HG03108 (cell line): ENCODE results near the gene ISLR.

Experiments used
- ATAC-seq: cut with Tn5 transposase; IDR thresholded peaks from one replicate; pipeline ENCODE4 v1.9.1; 2021; ENCODE audit warnings: moderate library complexity; ENCODE audit not compliant: unreplicated experiment

The ISLR gene

DNA sequence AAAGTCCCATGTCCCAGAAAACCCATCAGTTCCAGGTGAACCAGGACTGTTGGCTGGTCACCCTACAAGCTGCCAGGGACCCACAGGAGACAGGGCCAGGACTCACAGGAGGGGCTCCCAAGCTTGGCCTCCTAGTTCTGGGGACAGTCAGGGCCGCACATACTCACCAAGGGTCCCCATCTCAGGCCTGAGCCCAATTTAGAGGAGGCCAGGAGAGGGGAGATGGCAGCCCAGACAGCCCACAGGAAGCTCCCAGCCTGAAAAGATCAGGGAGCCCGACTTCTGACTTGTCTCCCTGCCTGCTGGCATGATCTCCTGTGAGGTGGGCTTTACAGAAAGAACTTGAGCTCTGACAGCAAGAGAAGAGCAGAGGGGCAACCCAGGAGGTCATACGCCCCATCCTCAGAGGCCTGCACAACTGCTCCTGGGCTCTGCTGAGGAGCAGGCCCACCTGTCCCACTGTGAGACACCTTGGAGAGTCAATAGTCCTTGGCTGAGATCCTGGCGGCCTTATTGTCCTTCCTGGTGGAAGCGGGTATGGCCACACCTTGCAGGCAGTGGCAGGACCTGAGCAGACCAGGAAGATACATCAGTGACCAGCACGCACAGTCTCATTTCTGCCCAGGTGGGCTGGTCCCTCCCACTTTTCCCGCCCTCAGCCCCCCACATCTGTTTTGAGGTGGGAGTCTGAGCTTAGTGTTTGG is 2.5 kb upstream of the ISLR start:
- ATAC-seq: no peak

DNA sequence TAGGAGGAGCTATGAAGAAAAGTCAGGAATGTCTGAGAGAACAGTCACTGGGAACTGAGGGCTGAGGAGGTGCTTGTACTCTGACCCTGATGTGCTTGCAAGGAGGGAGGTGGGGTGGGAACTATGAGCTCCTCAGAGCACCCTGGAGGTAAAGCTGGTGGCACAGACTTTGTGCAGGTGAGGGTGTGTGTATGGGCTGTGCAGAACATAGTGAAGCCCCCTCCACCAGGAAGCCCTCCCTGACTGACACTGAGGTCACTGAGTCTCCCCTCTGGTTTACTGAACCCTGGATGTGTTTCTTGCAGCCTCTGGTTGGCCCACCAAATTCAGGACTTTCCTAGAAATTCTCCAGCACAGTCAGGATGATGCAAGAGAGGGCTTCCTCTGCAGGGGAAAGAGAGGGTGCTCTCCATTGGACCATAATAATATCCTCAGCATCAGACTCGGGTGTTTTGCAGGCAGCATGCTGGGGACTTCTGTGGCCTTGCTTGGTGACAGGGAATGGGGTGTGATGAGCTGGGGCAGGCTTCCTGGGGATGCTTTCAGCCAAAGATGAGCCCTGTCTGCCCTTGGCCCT is 1.5 kb upstream of the ISLR start:
- no peak for ATAC-seq

DNA sequence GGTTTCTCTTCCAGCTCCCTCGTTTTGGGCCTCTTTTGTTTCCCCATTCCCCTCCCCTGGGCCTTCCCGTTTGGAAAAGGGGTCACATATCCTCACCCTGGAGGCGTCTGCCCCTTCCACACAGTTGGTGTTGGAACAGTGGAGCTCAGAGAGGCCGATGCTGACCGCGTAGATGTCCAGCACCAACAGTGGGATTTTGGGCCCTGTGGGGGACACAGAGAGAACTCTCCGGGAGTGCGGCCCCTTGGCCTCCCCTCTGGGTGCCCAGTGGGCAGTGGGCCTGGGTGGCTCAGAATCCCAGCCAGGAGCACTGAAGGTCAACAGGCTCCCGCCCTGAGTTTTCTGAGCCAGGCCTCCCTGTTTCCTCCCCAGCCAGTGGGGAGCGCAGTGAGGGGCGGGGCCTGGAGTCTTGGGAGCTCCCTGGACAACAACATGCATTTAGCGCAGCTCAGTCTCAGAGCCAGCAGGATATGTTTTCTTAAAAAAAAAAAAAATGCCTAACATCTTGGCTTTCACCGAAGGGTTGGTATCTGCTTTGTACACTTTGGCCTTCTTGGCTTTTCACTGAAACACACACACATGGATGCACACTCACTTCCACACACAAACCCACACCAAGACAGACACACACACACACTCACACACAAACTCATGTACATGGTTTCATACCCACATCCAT is 670 bp upstream of the ISLR start:
- no peak for ATAC-seq

DNA sequence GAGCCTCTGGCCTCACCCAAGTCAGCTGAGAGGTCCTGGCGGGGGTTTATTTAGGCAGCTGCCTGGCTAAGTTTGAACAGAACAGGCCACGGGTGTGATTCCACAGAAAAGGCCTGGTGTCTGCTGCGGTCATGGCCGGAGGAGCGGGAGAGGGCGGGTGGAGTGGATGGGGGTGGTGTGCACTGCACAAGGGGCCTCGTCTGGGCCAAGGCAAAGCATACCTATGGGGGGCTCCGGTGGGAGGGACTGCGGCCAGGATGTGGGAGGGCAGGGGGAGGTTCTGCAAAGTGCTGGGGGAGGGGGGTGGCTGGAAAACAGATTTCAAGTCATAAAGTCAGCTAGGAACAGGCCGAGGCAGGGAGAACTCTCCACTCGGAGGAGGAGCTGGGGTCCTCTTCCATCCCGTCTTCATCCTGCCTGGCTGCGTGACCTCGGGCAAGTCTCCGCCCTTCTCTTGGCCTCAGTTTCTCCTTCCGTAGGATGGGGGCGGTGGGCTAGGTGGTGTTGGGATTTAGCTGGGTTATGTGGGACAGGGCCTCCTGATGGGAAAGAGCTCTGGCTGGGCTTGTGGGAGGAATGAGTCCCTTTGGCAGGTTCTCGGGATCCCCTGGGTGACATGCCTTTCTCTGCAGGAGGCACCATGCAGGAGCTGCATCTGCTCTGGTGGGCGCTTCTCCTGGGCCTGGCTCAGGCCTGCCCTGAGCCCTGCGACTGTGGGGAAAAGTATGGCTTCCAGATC is 878 bp downstream of the ISLR start:
- no peak for ATAC-seq

DNA sequence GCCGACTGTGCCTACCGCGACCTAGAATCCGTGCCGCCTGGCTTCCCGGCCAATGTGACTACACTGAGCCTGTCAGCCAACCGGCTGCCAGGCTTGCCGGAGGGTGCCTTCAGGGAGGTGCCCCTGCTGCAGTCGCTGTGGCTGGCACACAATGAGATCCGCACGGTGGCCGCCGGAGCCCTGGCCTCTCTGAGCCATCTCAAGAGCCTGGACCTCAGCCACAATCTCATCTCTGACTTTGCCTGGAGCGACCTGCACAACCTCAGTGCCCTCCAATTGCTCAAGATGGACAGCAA is 1.4 kb downstream of the ISLR start:
- no peak for ATAC-seq

DNA sequence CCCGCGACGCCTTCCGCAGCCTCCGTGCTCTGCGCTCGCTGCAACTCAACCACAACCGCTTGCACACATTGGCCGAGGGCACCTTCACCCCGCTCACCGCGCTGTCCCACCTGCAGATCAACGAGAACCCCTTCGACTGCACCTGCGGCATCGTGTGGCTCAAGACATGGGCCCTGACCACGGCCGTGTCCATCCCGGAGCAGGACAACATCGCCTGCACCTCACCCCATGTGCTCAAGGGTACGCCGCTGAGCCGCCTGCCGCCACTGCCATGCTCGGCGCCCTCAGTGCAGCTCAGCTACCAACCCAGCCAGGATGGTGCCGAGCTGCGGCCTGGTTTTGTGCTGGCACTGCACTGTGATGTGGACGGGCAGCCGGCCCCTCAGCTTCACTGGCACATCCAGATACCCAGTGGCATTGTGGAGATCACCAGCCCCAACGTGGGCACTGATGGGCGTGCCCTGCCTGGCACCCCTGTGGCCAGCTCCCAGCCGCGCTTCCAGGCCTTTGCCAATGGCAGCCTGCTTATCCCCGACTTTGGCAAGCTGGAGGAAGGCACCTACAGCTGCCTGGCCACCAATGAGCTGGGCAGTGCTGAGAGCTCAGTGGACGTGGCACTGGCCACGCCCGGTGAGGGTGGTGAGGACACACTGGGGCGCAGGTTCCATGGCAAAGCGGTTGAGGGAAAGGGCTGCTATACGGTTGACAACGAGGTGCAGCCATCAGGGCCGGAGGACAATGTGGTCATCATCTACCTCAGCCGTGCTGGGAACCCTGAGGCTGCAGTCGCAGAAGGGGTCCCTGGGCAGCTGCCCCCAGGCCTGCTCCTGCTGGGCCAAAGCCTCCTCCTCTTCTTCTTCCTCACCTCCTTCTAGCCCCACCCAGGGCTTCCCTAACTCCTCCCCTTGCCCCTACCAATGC is 2.0 kb downstream of the ISLR start:
- ATAC-seq: no peak

DNA sequence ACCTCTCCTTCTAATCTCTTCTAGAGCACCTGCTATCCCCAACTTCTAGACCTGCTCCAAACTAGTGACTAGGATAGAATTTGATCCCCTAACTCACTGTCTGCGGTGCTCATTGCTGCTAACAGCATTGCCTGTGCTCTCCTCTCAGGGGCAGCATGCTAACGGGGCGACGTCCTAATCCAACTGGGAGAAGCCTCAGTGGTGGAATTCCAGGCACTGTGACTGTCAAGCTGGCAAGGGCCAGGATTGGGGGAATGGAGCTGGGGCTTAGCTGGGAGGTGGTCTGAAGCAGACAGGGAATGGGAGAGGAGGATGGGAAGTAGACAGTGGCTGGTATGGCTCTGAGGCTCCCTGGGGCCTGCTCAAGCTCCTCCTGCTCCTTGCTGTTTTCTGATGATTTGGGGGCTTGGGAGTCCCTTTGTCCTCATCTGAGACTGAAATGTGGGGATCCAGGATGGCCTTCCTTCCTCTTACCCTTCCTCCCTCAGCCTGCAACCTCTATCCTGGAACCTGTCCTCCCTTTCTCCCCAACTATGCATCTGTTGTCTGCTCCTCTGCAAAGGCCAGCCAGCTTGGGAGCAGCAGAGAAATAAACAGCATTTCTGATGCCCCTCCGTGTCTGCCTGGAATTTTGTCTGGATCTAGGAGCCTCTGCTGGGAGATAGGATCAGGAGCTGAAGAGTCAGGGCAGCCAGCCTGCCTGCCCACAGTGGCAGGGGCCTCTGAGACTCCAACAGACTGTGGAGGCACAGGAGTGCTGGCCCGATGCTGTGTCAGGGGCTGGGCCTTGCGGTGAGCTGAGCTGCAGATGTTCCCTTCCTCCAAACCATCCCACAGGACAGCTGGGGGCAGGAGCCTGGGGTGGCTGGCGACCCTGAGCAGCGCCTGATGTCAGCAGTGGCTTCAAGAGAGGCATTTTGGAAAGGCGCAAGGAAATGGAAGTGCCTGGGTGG is 3.0 kb downstream of the ISLR start:
- no peak for ATAC-seq

DNA sequence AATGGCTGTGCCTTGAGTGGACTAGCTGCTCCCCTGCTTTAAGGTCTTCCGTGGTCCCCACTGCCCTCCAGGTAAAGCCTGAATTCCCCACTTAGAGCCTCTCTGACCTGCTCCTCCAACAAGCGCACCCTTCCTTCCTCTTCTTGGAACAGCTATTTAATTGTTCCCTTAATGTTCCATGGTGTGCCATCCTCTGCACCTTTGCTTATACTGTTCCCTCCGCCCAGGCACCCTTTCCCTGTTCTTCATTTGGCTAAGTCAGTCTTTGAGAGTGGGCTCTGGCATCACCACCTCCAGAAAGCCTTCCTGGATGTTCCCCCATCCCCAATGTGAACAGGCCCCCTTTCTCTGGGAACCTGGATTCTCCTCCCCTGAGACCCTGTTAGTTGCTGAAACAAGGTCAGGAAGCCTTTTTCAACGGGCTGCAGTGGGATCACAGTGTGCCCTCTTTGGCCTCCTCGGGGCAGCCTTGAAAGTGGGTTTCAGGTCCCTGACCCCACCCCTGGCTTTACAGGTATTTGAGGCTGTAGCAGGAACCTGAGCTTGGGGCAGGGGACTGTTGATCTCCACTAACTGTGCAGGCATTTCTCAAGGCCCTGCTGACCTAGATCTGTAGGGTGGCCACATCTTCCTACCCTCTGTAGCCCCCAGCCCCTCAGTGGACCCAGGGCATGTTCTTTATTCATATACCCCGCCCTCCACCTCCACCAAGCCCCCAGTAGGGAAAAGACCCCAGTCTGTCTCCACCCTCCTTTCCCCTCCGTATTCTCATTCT is 5.0 kb downstream of the ISLR start:
- ATAC-seq: no peak

DNA sequence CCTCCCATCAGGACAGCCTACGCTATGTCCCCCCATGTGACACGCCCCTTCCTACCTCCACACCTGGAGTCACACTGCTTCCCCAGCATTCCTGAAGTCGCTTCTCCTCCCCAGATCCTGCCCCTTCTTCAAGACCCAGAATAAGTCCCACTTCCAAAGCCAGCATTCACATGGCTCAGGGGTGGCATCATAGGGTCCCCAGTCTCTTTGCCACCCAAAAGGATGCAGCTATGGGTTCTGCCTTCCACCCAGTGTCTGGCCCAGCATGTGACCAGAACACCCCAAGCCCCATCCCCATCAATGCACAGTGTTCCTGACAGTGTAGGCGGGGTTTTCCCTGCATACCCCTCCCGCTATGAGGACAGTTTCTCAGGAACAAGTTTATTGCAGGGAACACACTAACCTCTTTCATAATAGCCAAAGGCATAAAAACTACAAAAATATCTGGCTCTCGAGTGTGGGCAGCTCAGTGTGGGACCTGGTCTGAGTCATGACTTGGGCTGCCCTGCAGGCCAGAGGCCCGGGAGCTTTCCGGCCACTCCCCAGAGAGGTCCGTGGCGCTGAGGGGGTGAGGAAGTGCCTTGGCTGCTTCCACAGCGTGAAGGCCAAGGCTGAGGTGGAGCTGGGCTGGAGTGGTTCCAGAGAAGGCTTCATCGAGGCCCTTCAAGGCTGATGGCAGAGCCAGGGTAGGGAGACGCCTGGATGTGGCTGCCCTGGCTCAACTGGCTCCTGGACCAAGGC is 5.8 kb downstream of the ISLR start:
- no peak for ATAC-seq

DNA sequence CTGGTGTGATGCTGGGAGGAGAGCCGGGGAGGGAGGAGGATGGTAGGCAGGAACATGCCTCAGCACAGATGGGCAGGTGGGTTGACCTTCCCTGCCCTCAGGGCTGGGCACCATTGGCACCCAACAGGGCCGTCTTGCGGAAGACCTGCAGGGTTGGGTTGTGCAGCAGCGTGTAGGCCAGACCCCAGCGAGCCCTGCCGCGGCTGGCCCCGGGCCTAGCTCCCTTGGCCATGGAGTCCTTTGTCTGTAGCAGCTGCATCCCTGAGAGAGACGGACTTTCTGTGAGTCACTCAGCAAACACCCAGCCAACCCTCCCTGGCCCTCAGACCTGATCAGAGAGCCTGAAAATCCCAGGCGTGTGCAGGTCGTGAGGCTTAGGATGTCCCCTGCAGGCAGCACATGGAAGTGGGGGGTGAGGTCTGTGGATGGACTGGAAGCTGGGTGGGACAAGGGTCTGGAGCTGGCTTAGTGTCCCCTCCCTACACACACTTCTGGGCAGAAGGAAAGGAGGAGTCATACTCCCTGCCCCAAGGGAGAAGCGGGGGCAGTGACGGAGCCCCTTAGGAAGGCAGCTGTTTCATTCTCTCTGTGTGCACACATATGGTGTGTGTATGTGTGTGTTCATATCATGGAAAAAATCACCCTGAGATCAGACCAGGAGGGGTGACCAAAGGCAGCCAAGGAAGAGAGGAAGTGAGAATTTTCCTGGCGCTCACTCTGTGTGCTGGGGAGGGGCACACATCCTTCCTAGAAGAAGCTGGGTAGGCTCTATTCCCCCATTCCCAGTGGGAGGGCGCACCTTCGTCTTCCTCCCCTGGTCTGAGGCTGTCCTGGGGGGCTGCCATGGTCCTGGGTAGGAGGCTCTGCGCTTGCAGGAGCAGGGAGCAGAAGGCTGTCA is 6.7 kb downstream of the ISLR start:
- ATAC-seq: no peak

DNA sequence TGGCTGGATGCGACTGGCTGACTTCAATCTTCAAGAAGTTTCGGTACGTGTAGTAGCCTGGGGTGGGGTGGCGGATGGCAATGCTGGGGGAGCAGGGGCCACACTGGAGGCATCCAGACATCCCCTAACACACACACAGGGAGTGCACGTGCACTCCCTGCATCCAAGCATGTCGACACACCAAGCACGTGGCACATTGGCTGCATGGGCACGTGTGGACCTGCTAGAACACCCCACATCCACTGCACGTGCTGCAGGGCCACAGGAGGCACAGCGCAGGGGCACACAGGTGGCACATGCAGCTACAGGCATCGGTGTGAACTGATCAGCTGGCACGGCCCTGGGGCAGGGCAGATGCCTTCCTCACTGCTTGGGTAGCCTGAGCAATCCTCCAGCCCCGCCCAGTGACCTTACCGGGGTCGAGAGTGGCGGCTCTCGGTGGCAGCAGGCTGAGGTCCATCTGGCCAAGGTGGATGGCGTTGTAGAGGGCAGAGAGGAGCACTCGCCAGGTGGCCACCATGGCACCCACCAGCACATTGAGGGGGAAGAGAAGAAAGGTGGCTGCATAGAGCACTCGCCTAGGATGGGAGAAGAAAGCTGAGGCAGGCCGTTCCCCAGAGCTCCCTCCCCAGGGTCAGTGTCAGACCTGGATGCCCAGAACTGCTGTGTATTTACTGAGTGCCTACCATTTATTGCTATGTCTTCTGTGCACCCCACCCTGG is 7.5 kb downstream of the ISLR start:
- ATAC-seq: no peak

DNA sequence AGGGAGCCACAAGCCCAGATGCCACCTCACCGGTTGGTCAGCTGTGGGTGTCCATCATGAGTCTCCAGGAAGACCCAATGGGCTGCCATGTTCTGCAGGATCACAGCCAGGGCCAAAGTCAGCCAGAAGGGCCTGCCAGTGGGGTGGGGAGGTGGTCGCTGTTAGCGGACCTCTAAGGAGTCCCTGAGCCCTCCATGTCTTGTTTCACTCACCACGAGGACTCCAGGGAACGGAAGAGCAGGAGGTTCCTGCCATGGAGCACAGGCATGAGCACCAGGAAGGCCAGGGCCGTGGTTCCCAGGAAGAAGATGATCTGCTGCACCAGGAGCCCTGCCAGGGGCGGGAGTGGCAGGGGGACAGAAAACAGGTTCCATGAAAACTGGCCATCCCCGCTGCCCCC is 8.6 kb downstream of the ISLR start:
- ATAC-seq: no peak

DNA sequence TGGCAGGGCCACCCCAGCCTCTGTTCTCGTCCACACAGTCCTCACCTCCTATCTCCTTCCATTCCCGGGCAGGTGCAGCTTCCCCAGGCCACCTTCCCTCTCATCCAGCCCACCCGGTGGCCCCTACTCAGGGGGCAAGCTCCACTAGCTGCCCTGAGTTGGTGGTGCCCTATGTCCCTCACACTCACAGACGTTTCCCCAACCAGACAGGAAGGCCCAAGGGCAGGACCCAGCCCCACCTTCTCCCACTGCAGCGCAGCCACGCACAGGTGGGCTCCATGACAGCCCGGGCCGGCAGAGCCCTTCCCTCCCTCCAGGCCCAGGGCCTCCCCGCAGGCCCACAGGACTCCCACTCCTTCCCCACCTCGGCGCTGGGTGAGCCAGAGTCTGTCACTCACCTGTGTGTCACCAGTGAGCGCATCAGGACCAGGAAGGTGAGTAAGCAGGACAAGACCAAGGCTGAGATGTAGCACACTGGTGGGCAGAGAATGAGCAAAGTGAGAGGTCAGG is 11.1 kb downstream of the ISLR start:
- ATAC-seq: no peak

DNA sequence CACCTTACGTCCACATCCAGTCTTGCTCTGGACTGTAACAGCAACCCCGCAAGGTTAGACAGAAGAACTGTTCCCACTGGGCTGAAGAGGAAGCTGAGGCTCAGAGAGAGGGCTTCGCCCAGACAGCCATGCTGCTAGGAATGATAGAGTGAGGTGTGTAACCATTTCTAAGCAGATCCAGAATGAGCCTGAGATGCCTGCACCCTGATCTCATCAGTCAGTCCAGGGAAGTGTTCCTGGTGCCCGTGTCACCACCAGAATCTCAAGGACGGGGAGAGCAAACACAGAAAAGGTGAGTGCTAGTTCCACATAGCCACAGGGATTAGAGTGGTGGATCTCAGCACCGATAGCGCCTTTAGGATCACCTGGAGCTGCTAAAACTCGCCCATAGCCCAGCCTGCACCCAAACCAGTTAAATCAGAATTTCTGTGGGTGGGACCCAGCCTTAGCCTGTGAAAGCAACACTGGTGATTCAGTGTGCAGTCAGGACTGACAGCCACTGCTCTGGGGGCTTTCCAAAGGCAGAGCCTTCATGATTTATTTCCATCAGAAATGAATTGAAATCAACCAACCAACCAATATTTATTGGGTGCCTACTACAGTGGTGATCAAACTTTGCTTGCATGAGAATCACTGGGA is 12.3 kb downstream of the ISLR start:
- no peak for ATAC-seq

DNA sequence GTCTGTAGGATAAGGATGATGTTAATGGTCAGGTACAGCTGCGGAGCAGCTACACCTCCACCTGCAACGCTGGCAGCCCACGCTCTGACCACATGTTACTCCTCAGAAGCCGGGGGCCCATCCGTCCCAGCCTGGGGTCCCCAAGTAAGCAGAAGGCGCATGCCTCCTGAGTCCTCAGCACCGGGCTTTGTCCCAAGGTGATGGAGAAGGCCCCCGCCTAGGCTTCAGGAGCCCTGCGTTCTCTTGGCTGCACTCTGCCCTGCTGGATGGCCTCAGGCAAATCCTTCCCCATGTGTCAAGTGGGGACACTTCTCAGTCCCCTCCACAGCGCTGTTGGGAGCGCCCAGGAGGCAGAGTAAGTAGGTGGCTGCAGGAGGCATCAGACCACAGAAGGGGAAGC is 14.7 kb downstream of the ISLR start:
- ATAC-seq: no peak

DNA sequence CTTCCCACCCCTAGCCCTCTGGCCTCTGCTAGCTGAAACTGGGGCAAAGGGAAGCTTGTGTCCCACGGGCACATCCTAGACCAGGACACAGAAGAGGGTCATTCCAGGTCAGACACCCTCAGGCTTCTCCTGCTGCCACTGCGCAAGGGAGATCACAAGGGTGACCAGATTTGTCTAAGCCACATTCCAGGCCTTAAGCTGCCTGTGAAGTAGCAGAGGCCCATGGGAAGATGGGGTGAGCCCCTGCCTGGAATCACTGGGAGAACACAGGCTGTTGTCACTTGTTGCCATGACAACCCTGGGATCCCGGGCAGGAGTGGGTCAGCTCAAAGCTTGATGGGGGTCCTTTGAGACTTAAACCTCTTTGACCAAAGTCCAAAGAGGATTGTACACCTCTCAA is 18.3 kb downstream of the ISLR start:
- no peak for ATAC-seq
